K562 treated with DMSO at 1 percent for 4 hours (cell line): ENCODE data around the gene NPIPB6. TPM values are rescaled to one million over a fixed set of nuclear protein-coding genes. Genes with fewer than 3 reads are reported as not detected.

Source experiments
- total RNA-seq: library from RNA; unstranded; fragments of 300-600 nt; gene quantifications from 2 replicates; pipeline ENCODE4 v1.2.3, GENCODE V29; 2022; ENCODE audit not compliant: insufficient read depth

NPIPB6 gene
- 1.3 TPM in 1 of 2 replicates, not detected in the other for total RNA-seq

GRCh38 chr16:28363408-28363807 lies at the start of gene NPIPB6:
Gene NPIPB6 (minus strand): TSS chr16:28363508. CDS start chr16:28362822, 686 bp downstream.

GRCh38 chr16:28403220-28404072 lies 40.1 kb upstream of the NPIPB6 start, which contains the start of gene EIF3CL:
Gene EIF3CL (minus strand): TSS chr16:28403841. CDS start chr16:28403618, 223 bp downstream.

Other genes starting within 250 kb of the NPIPB6 start
- gene XPO6, start 151.5 kb downstream of the NPIPB6 start, total RNA-seq, result 53.2 and 63.4 TPM in 2 replicates
- gene SBK1, start 71.0 kb downstream of the NPIPB6 start, total RNA-seq, result 0.11 TPM in 1 of 2 replicates, not detected in the other
- 78.4 and 137 TPM in 2 replicates for gene EIF3CL, start 40.3 kb upstream of the NPIPB6 start, total RNA-seq
- gene NPIPB7, start 108.8 kb upstream of the NPIPB6 start, total RNA-seq, result not detected in 2 replicates
- 52.3 and 57.5 TPM in 2 replicates for gene CLN3, start 128.6 kb upstream of the NPIPB6 start, total RNA-seq
- gene APOBR, start 131.1 kb upstream of the NPIPB6 start, total RNA-seq, result 6.0 and 6.2 TPM in 2 replicates
- gene IL27, start 143.3 kb upstream of the NPIPB6 start, total RNA-seq, result not detected in 2 replicates
- gene NUPR1, start 175.5 kb upstream of the NPIPB6 start, total RNA-seq, result 105 and 134 TPM in 2 replicates
- 31.0 and 40.5 TPM in 2 replicates for gene SGF29, start 190.4 kb upstream of the NPIPB6 start, total RNA-seq
- gene SULT1A2, start 233.5 kb upstream of the NPIPB6 start, total RNA-seq, result 4.2 and 4.7 TPM in 2 replicates
- 84.6 and 95.3 TPM in 2 replicates for gene SULT1A1, start 246.5 kb upstream of the NPIPB6 start, total RNA-seq